HG02623 (cell line): Measurements from ENCODE around the gene AGBL4.

Experiments
- ATAC-seq: cut with Tn5 transposase; IDR thresholded peaks from one replicate; pipeline ENCODE4 v1.9.1; 2021; ENCODE audit warnings: moderate library complexity; ENCODE audit not compliant: unreplicated experiment

AGBL4 gene

DNA sequence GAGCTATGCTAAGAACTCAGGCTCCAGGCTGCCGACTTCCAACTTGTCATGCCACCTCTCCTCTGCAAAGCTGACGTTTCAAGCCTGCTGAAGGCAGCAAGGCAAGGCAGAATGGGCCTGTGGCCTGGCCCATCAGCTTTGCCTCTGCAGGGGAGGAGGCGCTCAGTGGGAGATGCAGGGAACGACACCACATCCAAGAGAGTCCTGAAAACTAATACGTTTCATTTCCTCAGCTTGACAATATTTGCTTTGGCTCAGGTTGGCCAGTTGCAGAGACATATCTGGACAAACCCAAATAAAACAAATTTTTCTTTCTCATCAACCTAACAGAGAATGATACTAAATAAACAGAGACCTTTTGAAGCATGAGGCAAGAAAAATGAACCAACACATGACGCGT lies 1282.4 kb downstream of the AGBL4 start:
- no peak for ATAC-seq

DNA sequence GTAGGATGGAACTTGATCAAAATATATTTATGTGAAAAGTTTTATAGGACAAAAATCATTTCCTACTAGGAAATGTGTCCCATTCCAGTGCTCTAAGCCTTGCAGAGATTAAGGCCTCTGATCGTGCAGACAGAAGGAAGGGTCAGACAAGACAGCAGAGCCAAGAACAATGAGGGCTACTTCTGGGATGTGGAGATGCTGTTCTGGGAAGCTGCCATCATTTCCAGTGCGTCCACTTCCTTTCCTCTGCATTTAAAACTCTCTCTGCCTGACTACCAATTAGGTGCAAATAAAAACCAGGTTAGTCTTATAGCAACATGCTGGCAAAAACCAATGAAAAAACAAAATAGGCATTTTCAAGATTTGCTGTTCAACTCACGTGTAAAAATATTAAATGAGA lies 1283.1 kb downstream of the AGBL4 start:
- ATAC-seq, result no peak

DNA sequence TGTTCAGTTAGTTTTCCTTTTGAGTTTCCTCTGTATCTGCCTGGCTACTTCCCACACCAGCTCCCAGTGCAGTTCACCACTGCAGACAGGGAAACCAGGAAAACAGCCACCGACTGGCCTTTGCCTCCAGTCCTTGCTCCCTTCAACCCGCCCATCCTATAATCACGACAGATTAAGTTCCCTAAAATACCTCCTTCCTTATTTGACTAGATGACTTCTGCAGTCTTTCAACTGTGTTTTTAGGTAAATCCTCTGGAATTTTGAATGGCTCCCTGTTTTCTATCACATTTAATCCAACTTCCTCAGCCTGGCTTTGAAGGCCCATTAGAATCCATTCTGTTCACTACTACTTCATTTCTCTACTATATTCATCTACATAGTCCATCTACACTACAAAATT lies 1284.7 kb downstream of the AGBL4 start:
- no peak for ATAC-seq

DNA sequence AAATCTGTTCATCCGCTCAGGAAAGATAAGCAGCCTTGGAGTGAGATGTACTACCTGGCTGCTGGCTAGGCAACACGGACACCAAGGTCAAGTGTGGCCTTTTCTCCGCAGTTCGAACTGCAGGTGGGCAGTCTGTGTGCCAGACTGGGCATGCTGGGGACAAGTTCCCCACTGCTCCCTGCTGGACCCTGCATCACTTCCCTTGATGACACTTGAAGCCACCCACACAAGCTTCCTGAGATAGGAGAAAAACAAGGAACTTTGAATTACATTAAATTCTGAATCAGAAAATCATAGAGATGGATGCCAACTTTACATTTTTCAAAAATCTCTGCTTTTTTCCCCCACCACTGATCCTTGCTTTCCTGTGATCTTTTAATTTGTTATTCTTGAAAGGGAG lies 1285.4 kb downstream of the AGBL4 start:
- no peak for ATAC-seq

DNA sequence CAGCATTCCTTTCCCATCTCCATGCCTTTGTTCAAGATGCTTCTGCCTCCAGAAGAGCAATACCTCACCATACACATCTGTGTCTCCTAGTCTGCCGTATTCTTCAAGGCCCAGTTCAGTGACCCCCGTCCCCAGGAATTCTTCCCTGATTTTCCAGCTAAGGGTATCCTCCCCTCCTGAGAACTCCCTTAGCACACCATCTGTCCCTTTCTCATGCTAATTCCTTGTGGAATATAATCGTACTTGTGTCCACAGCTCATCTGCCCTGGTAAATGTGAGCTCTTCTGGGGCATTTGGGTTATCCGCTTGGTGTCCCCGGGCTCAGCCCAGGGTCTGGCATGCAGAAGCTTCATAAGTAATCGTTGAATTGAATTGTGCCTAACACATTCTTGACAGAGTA lies 1288.0 kb downstream of the AGBL4 start:
- no peak for ATAC-seq

DNA sequence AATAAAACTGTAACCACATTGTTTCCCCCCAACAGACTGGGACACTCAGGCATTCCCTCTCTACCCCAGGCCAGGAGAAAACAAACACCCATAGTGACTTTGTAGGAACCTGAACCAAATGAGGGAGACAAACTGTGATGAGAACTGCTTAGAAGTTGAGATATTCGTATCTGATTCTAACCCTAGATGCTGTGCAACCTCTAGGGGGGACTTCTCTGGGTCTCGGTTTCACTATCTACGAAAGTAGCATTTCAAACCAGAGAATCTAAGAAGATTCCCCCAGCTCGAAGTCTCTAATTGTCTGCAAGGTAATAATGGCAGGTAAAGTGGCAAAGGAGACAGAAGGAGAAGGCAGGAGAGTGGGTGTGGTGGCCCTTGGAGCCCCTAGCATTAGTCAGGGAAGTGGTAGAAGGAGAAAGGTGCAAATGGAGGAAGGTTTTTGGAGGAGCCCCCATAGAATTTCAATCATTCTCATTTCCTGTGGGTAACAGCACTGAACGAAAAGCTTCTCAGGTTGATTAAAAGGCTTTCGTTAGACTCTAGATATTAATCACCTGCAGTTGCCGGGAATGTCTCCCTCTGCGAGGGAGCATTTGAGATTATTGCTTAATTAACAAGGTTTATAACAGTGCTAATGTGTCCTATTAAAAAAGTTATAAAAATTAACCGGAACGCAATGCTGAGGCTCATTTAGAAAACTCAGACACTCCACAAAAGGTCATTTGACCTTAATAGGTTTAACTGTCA lies 1293.4 kb downstream of the AGBL4 start:
- ATAC-seq, result no peak

GRCh38 chr1:48728584-48728983 lies 1295.2 kb downstream of the AGBL4 start:
- ATAC-seq, result no peak

GRCh38 chr1:48726557-48727215 lies 1297.1 kb downstream of the AGBL4 start:
- no peak for ATAC-seq

GRCh38 chr1:48726139-48726538 lies 1297.6 kb downstream of the AGBL4 start:
- ATAC-seq, result no peak

DNA sequence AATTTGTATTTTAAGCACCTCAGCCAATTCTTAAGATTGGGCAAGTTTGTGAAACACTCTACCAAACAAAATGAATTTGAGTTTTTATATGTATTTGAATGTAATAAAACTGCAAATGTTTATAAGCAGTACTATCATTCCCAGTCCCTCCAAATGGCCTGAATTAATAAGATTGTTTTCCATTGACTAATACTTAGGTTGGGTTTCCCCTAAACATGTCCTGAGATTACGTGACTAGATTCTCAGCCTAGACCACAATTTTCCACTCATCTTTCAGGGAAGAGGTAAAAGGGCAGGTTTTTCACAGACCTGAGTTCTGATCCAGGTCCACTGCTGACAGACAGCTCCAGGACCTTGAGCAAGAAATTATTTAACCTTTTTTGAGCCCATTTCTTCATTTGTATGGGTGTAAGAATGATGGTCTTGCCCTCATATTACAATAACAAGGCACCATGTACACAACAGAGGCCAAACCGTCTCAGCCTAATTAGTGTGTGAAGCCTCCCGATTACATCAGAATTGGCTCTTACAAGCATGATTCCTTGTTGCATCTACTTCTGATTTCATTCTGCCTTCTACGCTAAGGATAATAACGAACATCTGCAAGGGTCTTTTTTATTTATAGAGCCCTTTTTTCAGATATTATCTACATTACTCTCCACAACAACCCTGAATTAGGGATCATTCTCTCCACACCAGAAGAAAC lies 1298.3 kb downstream of the AGBL4 start:
- ATAC-seq, result no peak

GRCh38 chr1:48720929-48721328 lies 1302.8 kb downstream of the AGBL4 start:
- ATAC-seq, result no peak

DNA sequence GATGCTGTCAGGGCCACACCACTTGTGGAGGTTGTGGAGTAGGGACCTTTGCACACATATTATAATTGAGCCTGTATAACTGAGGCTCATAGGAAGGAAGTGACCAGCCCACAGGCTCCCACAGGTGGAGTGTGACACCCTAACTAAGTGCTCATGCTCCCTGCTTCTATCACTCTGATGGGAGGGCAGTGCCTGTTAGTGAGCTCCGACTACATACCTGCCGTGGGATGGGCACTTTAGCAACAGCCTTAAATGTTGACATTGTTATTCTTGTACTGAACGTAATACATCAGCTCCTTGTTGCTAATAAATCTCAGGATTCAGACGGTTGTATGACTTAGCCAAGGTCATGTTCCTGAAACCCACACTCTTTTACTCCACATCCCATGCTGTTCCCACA lies 1305.0 kb downstream of the AGBL4 start:
- ATAC-seq, result no peak

DNA sequence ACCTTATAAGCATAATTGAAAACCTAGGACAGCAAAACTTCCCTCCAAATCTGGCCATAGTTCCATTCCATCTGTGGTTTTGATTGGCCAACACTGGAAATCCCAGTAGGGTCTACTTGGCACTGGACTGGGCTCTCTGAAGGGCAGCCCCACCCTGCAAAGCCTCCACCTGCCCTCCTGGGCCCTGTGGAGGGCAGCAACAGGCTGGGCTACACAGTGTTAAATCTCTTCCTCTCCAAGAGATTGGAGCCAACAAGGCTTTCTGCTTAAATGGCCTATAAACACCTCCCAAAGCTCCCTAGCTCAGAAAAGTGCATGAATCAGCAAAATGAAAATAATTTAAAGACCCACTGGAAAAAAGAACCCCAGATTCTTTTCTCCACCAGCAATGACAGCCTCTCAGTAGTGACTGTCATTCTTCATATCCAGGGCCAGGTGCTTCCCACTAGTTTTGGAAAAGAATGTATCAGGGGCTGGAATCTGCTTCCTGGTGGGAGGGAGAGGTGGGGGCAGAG lies 1305.6 kb downstream of the AGBL4 start:
- ATAC-seq, result no peak

DNA sequence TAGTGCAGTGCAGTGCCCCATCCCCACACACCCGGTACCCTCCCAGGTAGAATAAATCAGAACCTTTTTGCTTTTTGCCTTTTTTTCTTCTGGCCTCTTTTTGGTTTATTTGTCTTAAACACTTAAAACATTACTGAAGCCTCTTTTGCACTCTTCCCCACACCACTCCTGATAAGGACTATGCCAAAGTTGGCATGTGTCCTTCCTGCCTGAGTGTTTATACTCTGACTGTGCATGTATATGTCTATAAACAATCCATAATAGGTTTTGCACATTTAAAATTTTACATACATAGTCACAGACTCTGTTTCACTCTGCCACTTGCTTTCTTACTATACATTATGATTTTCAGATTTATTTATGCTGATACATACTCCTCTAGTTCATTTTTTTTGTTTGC lies 1306.7 kb downstream of the AGBL4 start:
- ATAC-seq, result no peak

DNA sequence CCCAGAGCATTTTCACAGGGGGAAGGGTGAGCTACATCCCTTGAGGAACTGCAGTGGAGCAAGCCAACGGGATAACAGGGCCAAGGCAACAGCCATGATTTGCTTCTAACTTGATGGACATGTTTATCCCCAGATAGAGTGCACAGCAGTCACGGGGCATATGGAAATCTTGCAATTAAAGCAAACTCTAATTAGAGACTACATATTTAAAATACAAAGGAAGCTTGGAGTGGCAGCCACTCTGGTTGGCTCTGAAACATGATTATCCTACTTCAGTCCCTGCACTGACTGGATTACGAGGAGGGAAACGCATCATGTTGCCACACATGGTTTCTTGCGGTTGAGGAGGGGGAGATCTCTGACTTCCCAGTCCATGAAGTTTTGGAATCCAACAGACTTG lies 1307.8 kb downstream of the AGBL4 start:
- ATAC-seq, result no peak

- no peak for ATAC-seq
Measured at GRCh38 chr1:48710915-48711314, 1312.8 kb downstream of the AGBL4 start.

- no peak for ATAC-seq
Measured at GRCh38 chr1:48710318-48710717, 1313.4 kb downstream of the AGBL4 start.

DNA sequence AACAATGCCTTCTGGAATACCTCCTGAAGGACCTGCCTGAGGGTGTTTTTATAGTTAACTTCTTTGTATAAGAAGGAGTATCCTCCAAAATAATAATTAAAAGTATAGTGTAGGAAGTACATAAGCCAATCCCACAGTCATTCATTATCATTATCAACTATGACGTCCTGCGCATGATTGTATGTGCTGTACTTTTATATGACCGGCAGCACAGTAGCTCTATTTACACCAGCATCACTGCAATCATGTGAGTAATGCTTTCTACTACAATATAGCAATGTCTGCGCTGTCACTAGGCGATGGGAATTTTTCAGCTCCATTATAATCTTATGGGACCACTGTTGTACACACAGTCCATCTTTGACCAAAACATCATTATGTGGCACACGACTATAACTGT lies 1319.0 kb downstream of the AGBL4 start:
- no peak for ATAC-seq

- ATAC-seq, result no peak
Measured at GRCh38 chr1:48701445-48701844, 1322.3 kb downstream of the AGBL4 start.

GRCh38 chr1:48697066-48697707 lies 1326.6 kb downstream of the AGBL4 start:
- peak; percentile 72 for ATAC-seq

GRCh38 chr1:48695161-48695560 lies 1328.6 kb downstream of the AGBL4 start:
- no peak for ATAC-seq
